DMS 273 treated with DMSO at 0.1 percent for 48 hours (cell line): ENCODE results near the gene CYP4A11.
"Not testable (repeated sequence)": the region's sequence is repeated elsewhere in the genome, so short reads cannot be mapped to it uniquely, and the experiment has no call there.

ENCODE experiments used
- DNase-seq: peaks from one replicate; lab custom pipeline; 2025; lab: John Stamatoyannopoulos, UW

The CYP4A11 gene

GRCh38 chr1:46941135-46941694 lies at the start of gene CYP4A11:
CYP4A11 (minus strand) TSS chr1:46941476; CDS start chr1:46941433, 43 bp downstream.
- DNase-seq, result no peak

GRCh38 chr1:46990541-46990940 lies 49.3 kb upstream of the CYP4A11 start:
- not testable (repeated sequence) for DNase-seq

GRCh38 chr1:46983830-46984586 lies 42.7 kb upstream of the CYP4A11 start:
- no peak for DNase-seq

- no peak for DNase-seq
Observed at GRCh38 chr1:46983166-46983829, 42.0 kb upstream of the CYP4A11 start.

- DNase-seq, result no peak
Observed at GRCh38 chr1:46969014-46969619, 27.8 kb upstream of the CYP4A11 start.

- not testable (repeated sequence) for DNase-seq
Observed at GRCh38 chr1:46962272-46962671, 21.0 kb upstream of the CYP4A11 start.

- DNase-seq, result no peak
Observed at GRCh38 chr1:46961066-46961758, 19.9 kb upstream of the CYP4A11 start.

GRCh38 chr1:46960250-46960649 lies 19.0 kb upstream of the CYP4A11 start:
- DNase-seq, result no peak

- DNase-seq, result not testable (repeated sequence)
Observed at GRCh38 chr1:46955116-46955515, 13.8 kb upstream of the CYP4A11 start.

- DNase-seq, result not testable (repeated sequence)
Observed at GRCh38 chr1:46953847-46954246, 12.6 kb upstream of the CYP4A11 start.

- not testable (repeated sequence) for DNase-seq
Observed at GRCh38 chr1:46949417-46949666, 8.1 kb upstream of the CYP4A11 start.

- DNase-seq, result no peak
Observed at GRCh38 chr1:46948629-46949416, 7.5 kb upstream of the CYP4A11 start.

- DNase-seq, result not testable (repeated sequence)
Observed at GRCh38 chr1:46947706-46948105, 6.4 kb upstream of the CYP4A11 start.

- no peak for DNase-seq
Observed at GRCh38 chr1:46942086-46942485, 810 bp upstream of the CYP4A11 start.

- no peak for DNase-seq
Observed at GRCh38 chr1:46940307-46940706, 969 bp downstream of the CYP4A11 start.

- no peak for DNase-seq
Observed at GRCh38 chr1:46937270-46937669, 4.0 kb downstream of the CYP4A11 start.

- no peak for DNase-seq
Observed at GRCh38 chr1:46936788-46937187, 4.5 kb downstream of the CYP4A11 start.

GRCh38 chr1:46934852-46935251 lies 6.4 kb downstream of the CYP4A11 start:
- DNase-seq, result not testable (repeated sequence)

GRCh38 chr1:46932020-46932419 lies 9.3 kb downstream of the CYP4A11 start:
- not testable (repeated sequence) for DNase-seq

- DNase-seq, result no peak
Observed at GRCh38 chr1:46931151-46931550, 10.1 kb downstream of the CYP4A11 start.

- DNase-seq, result no peak
Observed at GRCh38 chr1:46927249-46927835, 13.9 kb downstream of the CYP4A11 start.
